Measurements from ENCODE around the gene KRTAP3-2. TPM values are rescaled to one million over a fixed set of nuclear protein-coding genes. Genes with fewer than 3 reads are reported as not detected.
A peak's percentile ranks its signal among the peaks of the same experiment; 100 is the strongest.

The KRTAP3-2 gene
- total RNA-seq, 1 donor from 2014 or later, result not detected

GRCh38 chr17:40993084-40993483 lies 6.6 kb downstream of the KRTAP3-2 start:
- no peaks in the 10 kb centered on the region for H3K27me3 ChIP-seq
- no peak overlapping the region for H3K4me3 ChIP-seq
- TF ChIP-seq POLR2A (IDR thresholded peaks at IDR 0.05), result no peak
- TF ChIP-seq CTCF (IDR thresholded peaks at IDR 0.05), result no peak
- TF ChIP-seq POLR2AphosphoS5 (IDR thresholded peaks at IDR 0.05; ENCODE audit: insufficient read depth in 1 of 2, low read depth in 1 of 2), result no peak
- H3K36me3 ChIP-seq, result no peaks in the 10 kb centered on the region
- H3K27ac ChIP-seq, result no peak overlapping the region
- H3K9me3 ChIP-seq, result no peaks in the 10 kb centered on the region
- H3K4me1 ChIP-seq, result no peaks in the 10 kb centered on the region
- intact Hi-C loops (cut with DNase I), result no loop called here
- no peak for DNase-seq (ENCODE audit: extremely low spot score in 2 of 2)

GRCh38 chr17:40992666-40993065 lies 7.0 kb downstream of the KRTAP3-2 start:
- Histone ChIP-seq H3K4me3 (no peak overlapping the region), H3K27me3 (no peaks in the 10 kb centered on the region), H3K4me1 (no peaks in the 10 kb centered on the region), H3K36me3 (no peaks in the 10 kb centered on the region), H3K9me3 (no peaks in the 10 kb centered on the region), H3K27ac (no peak overlapping the region)
- no peak for TF ChIP-seq CTCF (IDR thresholded peaks at IDR 0.05)
- TF ChIP-seq POLR2A (IDR thresholded peaks at IDR 0.05), result no peak
- no peak for TF ChIP-seq POLR2AphosphoS5 (IDR thresholded peaks at IDR 0.05; ENCODE audit: insufficient read depth in 1 of 2, low read depth in 1 of 2)
- intact Hi-C loops (cut with DNase I), result no loop called here
- DNase-seq (ENCODE audit: extremely low spot score in 2 of 2), result no peak

GRCh38 chr17:40986920-40987319 lies 12.8 kb downstream of the KRTAP3-2 start:
- Histone ChIP-seq H3K36me3 (no peaks in the 10 kb centered on the region), H3K4me1 (no peaks in the 10 kb centered on the region), H3K4me3 (no peak overlapping the region), H3K27me3 (no peaks in the 10 kb centered on the region), H3K9me3 (no peaks in the 10 kb centered on the region), H3K27ac (no peak overlapping the region)
- TF ChIP-seq POLR2AphosphoS5 (IDR thresholded peaks at IDR 0.05; ENCODE audit: insufficient read depth in 1 of 2, low read depth in 1 of 2), result no peak
- TF ChIP-seq CTCF (IDR thresholded peaks at IDR 0.05), result no peak
- no peak for TF ChIP-seq POLR2A (IDR thresholded peaks at IDR 0.05)
- no peak for DNase-seq (ENCODE audit: extremely low spot score in 2 of 2)
- intact Hi-C loops (cut with DNase I), result no loop called here

- no peaks in the 10 kb centered on the region for H3K4me1 ChIP-seq
- H3K36me3 ChIP-seq, result no peaks in the 10 kb centered on the region
- no peak for DNase-seq (ENCODE audit: extremely low spot score in 2 of 2)
- H3K9me3 ChIP-seq, result no peaks in the 10 kb centered on the region
- no peak for TF ChIP-seq CTCF (IDR thresholded peaks at IDR 0.05)
- TF ChIP-seq POLR2A (IDR thresholded peaks at IDR 0.05), result no peak
- TF ChIP-seq POLR2AphosphoS5 (IDR thresholded peaks at IDR 0.05; ENCODE audit: insufficient read depth in 1 of 2, low read depth in 1 of 2), result no peak
- no peak within 1 kb of the TSS for H3K4me3 ChIP-seq
- no peaks in the 10 kb centered on the region for H3K27me3 ChIP-seq
- intact Hi-C loops (cut with DNase I), result no loop called here
- H3K27ac ChIP-seq, result no peak within 1 kb of the TSS
These were observed 15.5 kb downstream of the KRTAP3-2 start, which contains the start of gene KRT40 for GRCh38 chr17:40984226-40984625. Gene KRT40 (minus strand): TSS chr17:40984326. CDS start chr17:40984273, 53 bp downstream.

- no peaks in the 10 kb centered on the region for H3K9me3 ChIP-seq
- peak overlapping the region; percentile 53 for H3K27ac ChIP-seq
- H3K4me3 ChIP-seq, result no peak overlapping the region
- H3K36me3 ChIP-seq, result no peaks in the 10 kb centered on the region
- no peaks in the 10 kb centered on the region for H3K4me1 ChIP-seq
- intact Hi-C loops (cut with DNase I), result no loop called here
- H3K27me3 ChIP-seq, result no peaks in the 10 kb centered on the region
- no peak for DNase-seq (ENCODE audit: extremely low spot score in 2 of 2)
- TF ChIP-seq CTCF (IDR thresholded peaks at IDR 0.05), result no peak
- no peak for TF ChIP-seq POLR2AphosphoS5 (IDR thresholded peaks at IDR 0.05; ENCODE audit: insufficient read depth in 1 of 2, low read depth in 1 of 2)
- TF ChIP-seq POLR2A (IDR thresholded peaks at IDR 0.05), result no peak
These were observed 18.6 kb downstream of the KRTAP3-2 start for GRCh38 chr17:40981115-40981514.

Measured in vagina (tissue), 2 donors.